OCI-LY7 (cell line): ENCODE data around the gene MED8.

Experiments used
- EZH2phosphoT487 ChIP-seq: fragments of 200-600 bp; sonication (generic); IDR thresholded peaks from 2 replicates; pipeline ENCODE4 v1.6.1; 2018; ENCODE audit warnings: low read depth, borderline replicate concordance, mild to moderate bottlenecking, mixed run types, antibody characterized with exemption, low read length, moderate library complexity, mixed read lengths
- TF ChIP-seq, protein P1 (sequence below): fragments of 200-600 bp; sonication (generic); conservative IDR thresholded peaks from 2 replicates; pipeline ENCODE4 v1.5.1; 2014; ENCODE audit warnings: mild to moderate bottlenecking, antibody characterized with exemption, low read length, moderate library complexity, mixed read lengths

DNA sequence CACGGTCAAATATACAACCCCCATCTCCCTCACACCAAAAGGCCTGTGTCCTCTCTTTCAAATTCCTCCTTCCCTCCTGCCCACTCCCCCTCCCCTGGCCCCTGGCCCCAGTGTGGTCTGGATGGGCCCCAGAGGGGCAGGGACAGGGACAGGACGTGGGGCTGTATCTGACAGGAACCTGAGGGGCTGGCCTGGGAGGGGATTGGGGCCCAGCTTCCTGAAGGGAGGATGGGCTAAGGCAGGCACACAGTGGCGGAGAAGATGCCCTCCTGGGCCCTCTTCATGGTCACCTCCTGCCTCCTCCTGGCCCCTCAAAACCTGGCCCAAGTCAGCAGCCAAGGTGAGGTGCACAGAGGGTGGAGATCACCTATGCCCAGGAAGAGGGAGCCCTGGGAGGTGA lies 52.0 kb downstream of the MED8 start, which contains the start of gene MPL:
- TF ChIP-seq, protein P1, sequence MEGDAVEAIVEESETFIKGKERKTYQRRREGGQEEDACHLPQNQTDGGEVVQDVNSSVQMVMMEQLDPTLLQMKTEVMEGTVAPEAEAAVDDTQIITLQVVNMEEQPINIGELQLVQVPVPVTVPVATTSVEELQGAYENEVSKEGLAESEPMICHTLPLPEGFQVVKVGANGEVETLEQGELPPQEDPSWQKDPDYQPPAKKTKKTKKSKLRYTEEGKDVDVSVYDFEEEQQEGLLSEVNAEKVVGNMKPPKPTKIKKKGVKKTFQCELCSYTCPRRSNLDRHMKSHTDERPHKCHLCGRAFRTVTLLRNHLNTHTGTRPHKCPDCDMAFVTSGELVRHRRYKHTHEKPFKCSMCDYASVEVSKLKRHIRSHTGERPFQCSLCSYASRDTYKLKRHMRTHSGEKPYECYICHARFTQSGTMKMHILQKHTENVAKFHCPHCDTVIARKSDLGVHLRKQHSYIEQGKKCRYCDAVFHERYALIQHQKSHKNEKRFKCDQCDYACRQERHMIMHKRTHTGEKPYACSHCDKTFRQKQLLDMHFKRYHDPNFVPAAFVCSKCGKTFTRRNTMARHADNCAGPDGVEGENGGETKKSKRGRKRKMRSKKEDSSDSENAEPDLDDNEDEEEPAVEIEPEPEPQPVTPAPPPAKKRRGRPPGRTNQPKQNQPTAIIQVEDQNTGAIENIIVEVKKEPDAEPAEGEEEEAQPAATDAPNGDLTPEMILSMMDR, result no peak
- no peak for TF ChIP-seq EZH2phosphoT487
